ENCODE data around the gene RBP2.

The RBP2 gene

DNA sequence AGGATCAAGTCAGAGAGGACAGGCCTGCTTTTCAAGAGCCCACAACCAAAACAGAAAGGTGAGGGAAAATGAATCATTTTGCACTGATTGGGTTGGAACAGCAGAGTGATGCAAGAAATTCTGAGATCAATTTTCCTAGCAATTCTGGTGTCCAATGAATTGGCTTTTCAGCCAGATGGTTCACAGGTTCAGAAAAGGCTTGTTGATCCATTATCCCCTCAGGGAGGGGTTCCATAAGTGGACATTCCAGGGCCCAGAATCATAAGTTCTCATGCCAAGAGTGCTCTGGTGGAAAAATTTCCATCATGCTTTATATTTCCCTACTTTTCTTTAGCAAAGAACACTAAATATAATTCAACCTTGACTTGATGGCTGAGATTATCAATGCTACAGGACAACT is 16.2 kb downstream of the RBP2 start:
- Histone ChIP-seq H3K27me3 (replicated peaks; ENCODE audit: insufficient read depth, low read length) (no peaks in the 10 kb centered on the region), H3K36me3 (replicated peaks; ENCODE audit: insufficient read depth, low read length) (no peaks in the 10 kb centered on the region), H3K4me1 (ENCODE audit: low read length) (no peaks in the 10 kb centered on the region), H3K4me2 (ENCODE audit: low read depth, low read length) (no peak overlapping the region), H4K20me1 (ENCODE audit: insufficient read depth, low read length) (no peaks in the 10 kb centered on the region), H3K4me3 (ENCODE audit: low read length) (no peak overlapping the region), H3K9me2 (replicated peaks; ENCODE audit: insufficient read depth, low read length) (no peaks in the 10 kb centered on the region), H3K9me3 (replicated peaks; ENCODE audit: insufficient read depth, low read length) (no peaks in the 10 kb centered on the region), H2AFZ (ENCODE audit: low read length) (no peak overlapping the region), H3F3A (ENCODE audit: insufficient read depth, low read length) (no peaks in the 10 kb centered on the region), H3K9ac (ENCODE audit: low read length) (no peak overlapping the region), H3K79me2 (ENCODE audit: low read length) (no peaks in the 10 kb centered on the region), H3K27ac (ENCODE audit: low read length) (no peak overlapping the region)
- no peak for DNase-seq
- TF ChIP-seq CTCF (IDR thresholded peaks at IDR 0.05; ENCODE audit: low read length), result no peak
- TF ChIP-seq EZH2phosphoT487 (IDR thresholded peaks at IDR 0.05; ENCODE audit: low read length), result no peak
- TF ChIP-seq EZH2 (optimal IDR thresholded peaks at IDR 0.05; ENCODE audit: low read depth, low read length), result no peak

- DNase-seq, result no peak
- H3K9me3 ChIP-seq (replicated peaks; ENCODE audit: insufficient read depth, low read length), result no peaks in the 10 kb centered on the region
- H3K27ac ChIP-seq (ENCODE audit: low read length), result no peak overlapping the region
- no peaks in the 10 kb centered on the region for H3F3A ChIP-seq (ENCODE audit: insufficient read depth, low read length)
- H3K9ac ChIP-seq (ENCODE audit: low read length), result no peak overlapping the region
- no peaks in the 10 kb centered on the region for H3K4me1 ChIP-seq (ENCODE audit: low read length)
- no peaks in the 10 kb centered on the region for H3K9me2 ChIP-seq (replicated peaks; ENCODE audit: insufficient read depth, low read length)
- H3K36me3 ChIP-seq (replicated peaks; ENCODE audit: insufficient read depth, low read length), result no peaks in the 10 kb centered on the region
- no peak overlapping the region for H3K4me2 ChIP-seq (ENCODE audit: low read depth, low read length)
- TF ChIP-seq EZH2 (optimal IDR thresholded peaks at IDR 0.05; ENCODE audit: low read depth, low read length), result no peak
- no peak for TF ChIP-seq CTCF (IDR thresholded peaks at IDR 0.05; ENCODE audit: low read length)
- no peak for TF ChIP-seq EZH2phosphoT487 (IDR thresholded peaks at IDR 0.05; ENCODE audit: low read length)
- H4K20me1 ChIP-seq (ENCODE audit: insufficient read depth, low read length), result no peaks in the 10 kb centered on the region
- no peaks in the 10 kb centered on the region for H3K79me2 ChIP-seq (ENCODE audit: low read length)
- no peak overlapping the region for H3K4me3 ChIP-seq (ENCODE audit: low read length)
- no peak overlapping the region for H2AFZ ChIP-seq (ENCODE audit: low read length)
- no peaks in the 10 kb centered on the region for H3K27me3 ChIP-seq (replicated peaks; ENCODE audit: insufficient read depth, low read length)
Observed at GRCh38 chr3:139458348-139458747, 18.0 kb downstream of the RBP2 start.

DNA sequence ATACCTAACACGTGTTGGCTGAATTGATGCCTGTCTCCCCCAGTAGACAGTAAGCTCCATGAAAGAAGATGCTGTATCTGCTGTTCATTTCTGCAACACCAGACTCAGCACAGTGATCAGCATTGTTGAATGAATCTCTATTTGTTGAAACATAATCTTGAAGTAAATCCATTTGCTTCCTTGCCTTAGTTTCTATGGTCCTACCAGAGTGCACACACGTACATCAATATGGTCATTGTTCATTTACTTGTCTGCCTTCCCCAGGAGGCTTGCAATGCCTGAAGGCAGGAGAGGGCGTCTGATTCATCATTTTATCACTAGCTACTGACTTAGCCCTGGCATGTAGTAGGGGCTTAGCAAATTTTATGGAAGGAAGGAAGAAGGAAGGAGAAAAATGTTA is 19.2 kb downstream of the RBP2 start:
- Histone ChIP-seq H3K79me2 (ENCODE audit: low read length) (no peaks in the 10 kb centered on the region), H3K36me3 (replicated peaks; ENCODE audit: insufficient read depth, low read length) (no peaks in the 10 kb centered on the region), H4K20me1 (ENCODE audit: insufficient read depth, low read length) (no peaks in the 10 kb centered on the region), H3K4me3 (ENCODE audit: low read length) (no peak overlapping the region), H3K9me3 (replicated peaks; ENCODE audit: insufficient read depth, low read length) (no peaks in the 10 kb centered on the region), H3K4me1 (ENCODE audit: low read length) (no peaks in the 10 kb centered on the region), H3K4me2 (ENCODE audit: low read depth, low read length) (no peak overlapping the region), H3K27me3 (replicated peaks; ENCODE audit: insufficient read depth, low read length) (no peaks in the 10 kb centered on the region), H3K27ac (ENCODE audit: low read length) (no peak overlapping the region), H2AFZ (ENCODE audit: low read length) (no peak overlapping the region), H3K9me2 (replicated peaks; ENCODE audit: insufficient read depth, low read length) (no peaks in the 10 kb centered on the region), H3K9ac (ENCODE audit: low read length) (no peak overlapping the region), H3F3A (ENCODE audit: insufficient read depth, low read length) (no peaks in the 10 kb centered on the region)
- TF ChIP-seq EZH2phosphoT487 (IDR thresholded peaks at IDR 0.05; ENCODE audit: low read length) (no peak), CTCF (IDR thresholded peaks at IDR 0.05; ENCODE audit: low read length) (no peak), EZH2 (optimal IDR thresholded peaks at IDR 0.05; ENCODE audit: low read depth, low read length) (no peak)
- DNase-seq, result no peak

All from MM.1S (cell line).